Activated naive CD8-positive, alpha-beta T cell treated with anti-CD3 and anti-CD28 coated beads for 36 hours (primary cell): ENCODE measurements around the gene PRSS8. TPM values are rescaled to one million over a fixed set of nuclear protein-coding genes. Genes with fewer than 3 reads are reported as not detected.
"Not testable (repeated sequence)": the region's sequence is repeated elsewhere in the genome, so short reads cannot be mapped to it uniquely, and the experiment has no call there.

Experiments
- DNase-seq: peaks from one replicate; pipeline ENCODE4 v3.0.0; 2021
- H3K27ac Mint-ChIP-seq: one replicate; pipeline ENCODE4 v1.8.0; 2022; ENCODE audit warnings: mild to moderate bottlenecking, moderate library complexity, mixed read lengths
- H3K27me3 Mint-ChIP-seq: one replicate; pipeline ENCODE4 v1.8.0; 2022; ENCODE audit warnings: mild to moderate bottlenecking, mixed read lengths
- H3K36me3 Mint-ChIP-seq: one replicate; pipeline ENCODE4 v1.8.0; 2021; ENCODE audit warnings: mild to moderate bottlenecking, mixed read lengths
- H3K4me1 Mint-ChIP-seq: one replicate; pipeline ENCODE4 v1.8.0; 2021; ENCODE audit warnings: mixed read lengths
- H3K4me3 Mint-ChIP-seq: one replicate; pipeline ENCODE4 v1.8.0; 2022; ENCODE audit warnings: mild to moderate bottlenecking, moderate library complexity, mixed read lengths
- H3K9me3 Mint-ChIP-seq: one replicate; pipeline ENCODE4 v1.8.0; 2022; ENCODE audit warnings: mixed read lengths
- total RNA-seq, 2 experiments: library from RNA; stranded (reverse); gene quantifications; one replicate each; pipeline ENCODE4 v1.2.3, GENCODE V29; 2021

The PRSS8 gene
- total RNA-seq, 2 experiments from 2014 or later: not detected

- not testable (repeated sequence) for H3K4me1 Mint-ChIP-seq, H3K4me3 Mint-ChIP-seq, DNase-seq, H3K27me3 Mint-ChIP-seq, H3K27ac Mint-ChIP-seq, H3K9me3 Mint-ChIP-seq, H3K36me3 Mint-ChIP-seq
Measured at GRCh38 chr16:31136822-31137499, 1.4 kb upstream of the PRSS8 start.

GRCh38 chr16:31136287-31136662, 748 bp upstream of the PRSS8 start:
- Mint-ChIP-seq H3K27ac (no peak overlapping the region), H3K4me1 (peaks cover under 1% of the 10 kb centered on the region), H3K4me3 (no peak overlapping the region), H3K9me3 (no peaks in the 10 kb centered on the region), H3K27me3 (no peaks in the 10 kb centered on the region), H3K36me3 (no peaks in the 10 kb centered on the region)
- DNase-seq: no peak

GRCh38 chr16:31134625-31135534, 647 bp downstream of the PRSS8 start:
- no peak overlapping the region for H3K27ac Mint-ChIP-seq

GRCh38 chr16:31134091-31134571, 1.4 kb downstream of the PRSS8 start:
- Mint-ChIP-seq H3K4me3 (no peak overlapping the region), H3K9me3 (no peaks in the 10 kb centered on the region), H3K4me1 (no peaks in the 10 kb centered on the region), H3K36me3 (peaks cover 3% of the 10 kb centered on the region), H3K27ac (no peak overlapping the region), H3K27me3 (no peaks in the 10 kb centered on the region)
- DNase-seq: no peak

More at GRCh38 chr16:31134625-31135534, 647 bp downstream of the PRSS8 start:
- Mint-ChIP-seq H3K9me3 (no peaks in the 10 kb centered on the region), H3K4me3 (no peak overlapping the region), H3K4me1 (no peaks in the 10 kb centered on the region), H3K27me3 (no peaks in the 10 kb centered on the region), H3K36me3 (peaks cover 3% of the 10 kb centered on the region)
- DNase-seq: no peak

- H3K4me1 Mint-ChIP-seq: no peaks in the 10 kb centered on the region
- no peak overlapping the region for H3K4me3 Mint-ChIP-seq
- H3K36me3 Mint-ChIP-seq: peaks cover 3% of the 10 kb centered on the region
- no peak overlapping the region for H3K27ac Mint-ChIP-seq
- DNase-seq: no peak
- no peaks in the 10 kb centered on the region for H3K9me3 Mint-ChIP-seq
- H3K27me3 Mint-ChIP-seq: no peaks in the 10 kb centered on the region
Measured at GRCh38 chr16:31133046-31133501, 2.5 kb downstream of the PRSS8 start.

GRCh38 chr16:31132303-31132979, 3.1 kb downstream of the PRSS8 start:
- Mint-ChIP-seq H3K4me3 (no peak overlapping the region), H3K4me1 (no peaks in the 10 kb centered on the region), H3K27ac (no peak overlapping the region), H3K9me3 (no peaks in the 10 kb centered on the region), H3K27me3 (no peaks in the 10 kb centered on the region), H3K36me3 (peaks cover 3% of the 10 kb centered on the region)
- DNase-seq: no peak

GRCh38 chr16:31131841-31132271, 3.7 kb downstream of the PRSS8 start:
- no peak overlapping the region for H3K27ac Mint-ChIP-seq
- H3K9me3 Mint-ChIP-seq: no peaks in the 10 kb centered on the region
- H3K27me3 Mint-ChIP-seq: no peaks in the 10 kb centered on the region
- peaks cover 3% of the 10 kb centered on the region for H3K36me3 Mint-ChIP-seq
- no peak for DNase-seq
- no peaks in the 10 kb centered on the region for H3K4me1 Mint-ChIP-seq
- H3K4me3 Mint-ChIP-seq: no peak overlapping the region

- H3K4me1 Mint-ChIP-seq: no peaks in the 10 kb centered on the region
- peaks cover 3% of the 10 kb centered on the region for H3K36me3 Mint-ChIP-seq
- H3K4me3 Mint-ChIP-seq: no peak overlapping the region
- no peaks in the 10 kb centered on the region for H3K9me3 Mint-ChIP-seq
- no peak for DNase-seq
- H3K27ac Mint-ChIP-seq: no peak overlapping the region
- H3K27me3 Mint-ChIP-seq: no peaks in the 10 kb centered on the region
Measured at GRCh38 chr16:31131416-31131815, 4.1 kb downstream of the PRSS8 start.

GRCh38 chr16:31130899-31131298, 4.6 kb downstream of the PRSS8 start:
- Mint-ChIP-seq H3K36me3 (peaks cover 3% of the 10 kb centered on the region), H3K9me3 (no peaks in the 10 kb centered on the region), H3K27ac (no peak overlapping the region), H3K4me3 (no peak overlapping the region), H3K27me3 (no peaks in the 10 kb centered on the region), H3K4me1 (no peaks in the 10 kb centered on the region)
- DNase-seq: no peak

GRCh38 chr16:31130336-31130891, 5.1 kb downstream of the PRSS8 start:
- Mint-ChIP-seq H3K4me3 (no peak overlapping the region), H3K9me3 (no peaks in the 10 kb centered on the region)
- no peak for DNase-seq

GRCh38 chr16:31129568-31130335, 5.8 kb downstream of the PRSS8 start:
- DNase-seq: no peak
- peaks cover 3% of the 10 kb centered on the region for H3K36me3 Mint-ChIP-seq
- H3K4me1 Mint-ChIP-seq: no peaks in the 10 kb centered on the region
- H3K27ac Mint-ChIP-seq: no peak overlapping the region
- no peaks in the 10 kb centered on the region for H3K27me3 Mint-ChIP-seq
- no peaks in the 10 kb centered on the region for H3K9me3 Mint-ChIP-seq
- no peak overlapping the region for H3K4me3 Mint-ChIP-seq

More at GRCh38 chr16:31130336-31130891, 5.1 kb downstream of the PRSS8 start:
- Mint-ChIP-seq H3K27me3 (no peaks in the 10 kb centered on the region), H3K4me1 (no peaks in the 10 kb centered on the region), H3K27ac (no peak overlapping the region), H3K36me3 (peaks cover 3% of the 10 kb centered on the region)

- peaks cover 3% of the 10 kb centered on the region for H3K36me3 Mint-ChIP-seq
- H3K4me1 Mint-ChIP-seq: no peaks in the 10 kb centered on the region
- no peak overlapping the region for H3K4me3 Mint-ChIP-seq
- DNase-seq: no peak
- H3K9me3 Mint-ChIP-seq: no peaks in the 10 kb centered on the region
- H3K27me3 Mint-ChIP-seq: no peaks in the 10 kb centered on the region
- peak overlapping the region; percentile 15 for H3K27ac Mint-ChIP-seq
Measured at GRCh38 chr16:31128711-31129567, 6.6 kb downstream of the PRSS8 start.

GRCh38 chr16:31127182-31127581, 8.3 kb downstream of the PRSS8 start:
- Mint-ChIP-seq H3K27ac (no peak overlapping the region), H3K9me3 (no peaks in the 10 kb centered on the region), H3K36me3 (peaks cover 7% of the 10 kb centered on the region), H3K4me3 (no peak overlapping the region), H3K27me3 (no peaks in the 10 kb centered on the region), H3K4me1 (no peaks in the 10 kb centered on the region)
- DNase-seq: no peak
